Neural crest cell (in vitro differentiated cells): ENCODE measurements around the gene IQCN. TPM values are rescaled to one million over a fixed set of nuclear protein-coding genes. Genes with fewer than 3 reads are reported as not detected.

Experiments
- DNase-seq: peaks from one replicate; pipeline ENCODE4 v3.0.0; 2021; ENCODE audit warnings: low read depth, mixed read lengths, low spot score
- H3K27ac Mint-ChIP-seq: one replicate; pipeline ENCODE4 v1.8.0; 2021; ENCODE audit warnings: mild to moderate bottlenecking, mixed read lengths; ENCODE audit not compliant: unreplicated experiment
- H3K27me3 Mint-ChIP-seq: 2 replicates; pipeline ENCODE4 v1.8.0; 2021; ENCODE audit warnings: low read depth, mild to moderate bottlenecking, mixed read lengths
- H3K36me3 Mint-ChIP-seq: 2 replicates; pipeline ENCODE4 v1.8.0; 2021; ENCODE audit warnings: low read depth, mild to moderate bottlenecking, mixed read lengths
- H3K4me1 Mint-ChIP-seq: 2 replicates; pipeline ENCODE4 v1.8.0; 2021; ENCODE audit warnings: mixed read lengths
- H3K4me3 Mint-ChIP-seq: one replicate; pipeline ENCODE4 v1.8.0; 2021; ENCODE audit warnings: mild to moderate bottlenecking, mixed read lengths
- H3K9me3 Mint-ChIP-seq: 2 replicates; pipeline ENCODE4 v1.8.0; 2021; ENCODE audit warnings: mixed read lengths
- total RNA-seq: library from RNA; stranded (reverse); gene quantifications from 2 replicates; pipeline ENCODE4 v1.2.1, GENCODE V29; 2021
- TF ChIP-seq, protein P1 (sequence below): fragments of 200-600 bp; sonication (generic); conservative IDR thresholded peaks from 2 replicates; pipeline ENCODE4 v1.5.0; 2021; ENCODE audit warnings: antibody characterized with exemption, mild to moderate bottlenecking

The IQCN gene
- total RNA-seq, 1 donor from 2014 or later = 2.2 TPM

DNA sequence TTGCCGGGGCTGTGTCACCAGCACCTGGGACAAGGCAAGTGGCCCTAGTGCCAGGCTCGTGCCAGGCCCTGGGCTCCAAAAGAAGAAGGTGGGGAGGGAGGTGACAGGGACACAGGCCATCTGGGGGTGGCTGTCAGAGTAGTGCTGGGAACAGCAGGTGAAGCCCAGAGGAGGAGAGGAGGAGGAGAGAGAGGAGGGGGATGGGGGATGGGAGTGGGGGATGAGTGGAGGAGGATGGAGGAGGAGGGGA lies 29.9 kb upstream of the IQCN start:
- Mint-ChIP-seq H3K4me3 (peak overlapping the region; percentile 69), H3K27ac (peak overlapping the region; percentile 91), H3K4me1 (peaks cover 24% of the 10 kb centered on the region), H3K36me3 (peaks cover 2% of the 10 kb centered on the region), H3K9me3 (no peaks in the 10 kb centered on the region), H3K27me3 (no peaks in the 10 kb centered on the region)
- TF ChIP-seq, protein P1, sequence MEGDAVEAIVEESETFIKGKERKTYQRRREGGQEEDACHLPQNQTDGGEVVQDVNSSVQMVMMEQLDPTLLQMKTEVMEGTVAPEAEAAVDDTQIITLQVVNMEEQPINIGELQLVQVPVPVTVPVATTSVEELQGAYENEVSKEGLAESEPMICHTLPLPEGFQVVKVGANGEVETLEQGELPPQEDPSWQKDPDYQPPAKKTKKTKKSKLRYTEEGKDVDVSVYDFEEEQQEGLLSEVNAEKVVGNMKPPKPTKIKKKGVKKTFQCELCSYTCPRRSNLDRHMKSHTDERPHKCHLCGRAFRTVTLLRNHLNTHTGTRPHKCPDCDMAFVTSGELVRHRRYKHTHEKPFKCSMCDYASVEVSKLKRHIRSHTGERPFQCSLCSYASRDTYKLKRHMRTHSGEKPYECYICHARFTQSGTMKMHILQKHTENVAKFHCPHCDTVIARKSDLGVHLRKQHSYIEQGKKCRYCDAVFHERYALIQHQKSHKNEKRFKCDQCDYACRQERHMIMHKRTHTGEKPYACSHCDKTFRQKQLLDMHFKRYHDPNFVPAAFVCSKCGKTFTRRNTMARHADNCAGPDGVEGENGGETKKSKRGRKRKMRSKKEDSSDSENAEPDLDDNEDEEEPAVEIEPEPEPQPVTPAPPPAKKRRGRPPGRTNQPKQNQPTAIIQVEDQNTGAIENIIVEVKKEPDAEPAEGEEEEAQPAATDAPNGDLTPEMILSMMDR = no peak
- no peak for DNase-seq

DNA sequence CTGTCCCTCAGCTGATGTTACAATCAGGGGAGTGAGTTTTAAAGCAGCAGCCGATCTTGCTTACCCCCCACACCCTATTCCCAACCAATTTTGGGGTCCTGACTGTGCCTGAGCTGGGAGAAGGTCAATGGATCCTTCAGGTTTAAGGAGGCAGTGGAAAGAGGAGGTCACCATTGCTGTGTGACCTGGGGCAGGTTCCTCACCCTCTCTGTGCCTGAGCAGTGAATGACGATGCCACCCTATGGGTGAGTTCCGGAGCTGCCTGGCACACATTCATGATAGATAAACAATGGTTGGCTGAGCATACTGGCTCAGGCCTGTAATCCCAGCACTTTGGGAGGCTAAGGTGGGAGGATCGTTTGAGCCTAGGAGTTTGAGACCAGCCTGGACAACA lies 27.5 kb upstream of the IQCN start:
- Mint-ChIP-seq H3K9me3 (no peaks in the 10 kb centered on the region), H3K4me1 (peaks cover 23% of the 10 kb centered on the region), H3K4me3 (no peak overlapping the region), H3K27me3 (no peaks in the 10 kb centered on the region), H3K27ac (no peak overlapping the region), H3K36me3 (peaks cover 2% of the 10 kb centered on the region)
- DNase-seq = no peak
- TF ChIP-seq, protein P1 = no peak

DNA sequence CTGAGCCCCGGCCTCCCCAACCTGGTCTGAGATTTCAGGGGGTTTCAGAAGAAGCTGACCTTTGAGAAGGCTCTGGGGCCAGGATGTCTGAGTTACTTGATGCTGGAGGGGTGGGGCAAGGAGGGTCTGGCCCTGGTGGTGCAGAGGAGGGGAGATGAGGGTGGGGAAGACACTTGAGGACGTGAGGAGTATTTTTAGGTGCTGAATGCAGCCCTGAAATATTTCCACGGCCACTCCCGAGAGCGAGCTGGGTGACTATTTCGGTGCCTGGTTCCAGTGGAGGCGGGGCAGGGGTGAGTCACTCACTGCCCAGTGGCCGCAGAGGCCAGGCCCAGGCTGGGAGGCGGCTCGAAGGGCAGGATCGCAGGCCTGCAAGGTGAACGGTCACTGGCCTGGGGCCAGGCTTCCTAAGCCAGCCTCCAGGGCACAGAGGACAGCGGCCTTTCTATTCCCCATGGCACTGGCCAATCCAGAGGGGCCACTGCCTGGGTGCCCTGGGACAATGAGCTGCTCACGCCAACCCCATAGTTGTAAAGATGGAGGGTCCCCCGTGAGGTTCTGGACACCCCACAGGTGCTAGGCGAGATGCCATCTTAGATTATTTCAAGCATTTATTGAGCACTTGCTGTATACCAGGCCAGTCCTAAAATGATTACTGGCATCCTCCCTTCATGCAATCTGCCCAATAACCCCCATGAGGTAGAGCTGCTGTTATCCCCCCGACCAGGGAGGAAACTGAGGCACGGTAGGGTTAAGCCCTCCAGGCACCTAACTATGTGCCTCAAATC lies 26.9 kb upstream of the IQCN start:
- TF ChIP-seq, protein P1 = no peak
- Mint-ChIP-seq H3K36me3 (no peaks in the 10 kb centered on the region), H3K4me1 (peaks cover 23% of the 10 kb centered on the region), H3K9me3 (no peaks in the 10 kb centered on the region), H3K27me3 (no peaks in the 10 kb centered on the region), H3K27ac (no peak overlapping the region), H3K4me3 (no peak overlapping the region)
- no peak for DNase-seq

DNA sequence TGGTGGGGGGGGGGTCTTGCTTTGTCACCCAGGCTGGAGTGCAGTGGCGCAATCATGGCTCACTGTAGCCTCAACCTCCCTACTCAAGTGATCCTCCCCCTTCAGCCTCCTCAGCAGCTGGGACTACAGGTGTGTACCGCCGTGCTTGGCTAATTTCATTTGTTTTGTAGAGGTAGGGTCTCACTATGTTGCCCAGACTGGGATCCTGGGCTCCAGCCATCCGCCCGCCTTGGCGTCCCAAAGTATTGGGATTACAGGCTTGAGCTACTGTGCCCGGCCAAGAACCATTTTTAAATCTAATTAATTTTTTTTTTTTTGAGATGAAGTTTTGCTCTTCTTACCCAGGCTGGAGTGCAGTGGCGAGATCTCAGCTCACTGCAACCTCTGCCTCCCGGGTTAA lies 25.4 kb upstream of the IQCN start:
- no peak overlapping the region for H3K27ac Mint-ChIP-seq
- H3K27me3 Mint-ChIP-seq = no peaks in the 10 kb centered on the region

DNA sequence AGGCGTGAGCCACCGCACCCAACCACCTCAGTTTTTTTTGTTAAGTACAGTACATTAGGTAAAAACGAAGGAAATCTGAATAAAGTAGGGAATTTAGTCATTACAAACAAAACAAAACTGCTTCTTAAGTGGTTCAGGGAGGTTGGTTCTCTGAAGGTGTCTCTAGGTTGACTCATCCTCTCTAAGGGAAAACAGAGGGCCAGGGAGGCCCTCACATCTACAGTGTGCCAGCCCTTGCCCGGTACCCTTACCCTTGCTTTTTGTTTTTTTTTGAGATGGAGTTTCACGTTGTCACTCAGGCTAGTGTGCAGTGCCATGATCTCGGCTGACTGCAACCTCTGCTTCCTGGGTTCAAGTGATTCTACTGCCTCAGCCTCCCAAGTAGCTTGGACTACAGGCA lies 24.3 kb upstream of the IQCN start:
- H3K27me3 Mint-ChIP-seq = no peaks in the 10 kb centered on the region
- DNase-seq = no peak
- no peaks in the 10 kb centered on the region for H3K9me3 Mint-ChIP-seq
- H3K36me3 Mint-ChIP-seq = no peaks in the 10 kb centered on the region
- no peak overlapping the region for H3K4me3 Mint-ChIP-seq
- peaks cover 12% of the 10 kb centered on the region for H3K4me1 Mint-ChIP-seq
- TF ChIP-seq, protein P1 = no peak
- H3K27ac Mint-ChIP-seq = no peak overlapping the region

More for the DNA sequence above, 25.4 kb upstream of the IQCN start:
- TF ChIP-seq, protein P1 = no peak
- no peaks in the 10 kb centered on the region for H3K9me3 Mint-ChIP-seq
- DNase-seq = no peak
- H3K4me1 Mint-ChIP-seq = peaks cover 17% of the 10 kb centered on the region
- H3K36me3 Mint-ChIP-seq = no peaks in the 10 kb centered on the region
- no peak overlapping the region for H3K4me3 Mint-ChIP-seq
